ENCODE results near the gene HRAS. TPM values are rescaled to one million over a fixed set of nuclear protein-coding genes. Genes with fewer than 3 reads are reported as not detected.

The HRAS gene
- 15.2 TPM for total RNA-seq (2013)
- 10 to 100 TPM; 10.1 to 32.9 (median 10.3) TPM for polyA plus RNA-seq
- 8.9 and 10.1 TPM in 2 replicates for polyA minus RNA-seq
- 1.5 to 7.4 (median 3.6) reads per million in 11 experiments for total RNA-seq

GRCh38 chr11:535519-536454, at the start of gene HRAS:
Gene HRAS, minus strand, starts transcription at chr11:535576.
- H3K4me1 ChIP-seq (ENCODE audit: control insufficient read depth in 1 of 2, insufficient read depth in 2 of 2, low read length in 2 of 2): peaks cover 33 to 37% of the 10 kb centered on the region in 2 donors
- H3K36me3 Mint-ChIP-seq: peaks cover 15% of the 10 kb centered on the region in 2 donors
- peak within 1 kb of the TSS; percentile 93 for H3K4me2 ChIP-seq (replicated peaks; ENCODE audit: extremely low read depth, low read length, poor library complexity, severe bottlenecking)
- H3K36me3 ChIP-seq (replicated peaks in 1 of 2; ENCODE audit: control insufficient read depth in 1 of 2, insufficient read depth in 2 of 2, low read length in 2 of 2): peaks cover 20 to 23% of the 10 kb centered on the region in 2 donors
- peaks cover 0 to 4% (median 0%) of the 10 kb centered on the region in 7 donors for H3K9me3 Mint-ChIP-seq
- H3K4me3 Mint-ChIP-seq: peak within 1 kb of the TSS; percentile 77 to 90
- peaks cover 15 to 39% (median 20%) of the 10 kb centered on the region in 3 donors for H3K27me3 Mint-ChIP-seq (ENCODE audit: low read depth in 3 of 3)
- H3K79me2 ChIP-seq (ENCODE audit: insufficient read depth, low read length): peaks cover 12% of the 10 kb centered on the region
- intact Hi-C loops (cut with micrococcal nuclease): no loop called here
- H3K9me3 ChIP-seq (replicated peaks in 1 of 2; ENCODE audit: control insufficient read depth in 1 of 2, insufficient read depth in 1 of 2, low read length in 2 of 2): no peaks in the 10 kb centered on the region
- DNase-seq: peak; percentile 93 to 95 (median 94)
- peaks cover 0 to 27% of the 10 kb centered on the region in 2 donors for H3K27me3 ChIP-seq (ENCODE audit: control insufficient read depth in 2 of 2, insufficient read depth in 2 of 2, low read length in 2 of 2)
- peak within 1 kb of the TSS; percentile 54 for H3K9ac ChIP-seq (ENCODE audit: insufficient read depth, low read length, poor library complexity, severe bottlenecking)
- peak within 1 kb of the TSS in 5 of 7 donors; percentile 40 to 86 (median 43) for H3K27ac Mint-ChIP-seq
- peaks cover 26% of the 10 kb centered on the region for H4K20me1 ChIP-seq (ENCODE audit: insufficient read depth, low read length)
- no peak for TF ChIP-seq CTCF (IDR thresholded peaks at IDR 0.05)
- H3K4me3 ChIP-seq (replicated peaks in 1 of 3; ENCODE audit: low read depth in 2 of 3, low read length in 3 of 3): peak within 1 kb of the TSS; percentile 55 to 84 (median 62)
- peaks cover 11% of the 10 kb centered on the region for H3K4me1 Mint-ChIP-seq
- H2AFZ ChIP-seq (ENCODE audit: insufficient read depth, low read depth, low read length, poor library complexity, severe bottlenecking): peak within 1 kb of the TSS; percentile 90
- H3K27ac ChIP-seq (ENCODE audit: low read depth in 1 of 2, low read length in 2 of 2): peak within 1 kb of the TSS in 1 of 2 donors; percentile 36
- under 1% methylated on average over 92 of the region's 97 CpGs for WGBS (ENCODE audit: insufficient coverage)

GRCh38 chr11:584287-584686, 48.9 kb upstream of the HRAS start:
- no peak for DNase-seq
- peaks cover 34% of the 10 kb centered on the region for H3K4me1 Mint-ChIP-seq

More at GRCh38 chr11:584287-584686, 48.9 kb upstream of the HRAS start:
- Histone ChIP-seq H3K27me3 (ENCODE audit: control insufficient read depth in 2 of 2, insufficient read depth in 2 of 2, low read length in 2 of 2) (no peaks in the 10 kb centered on the region), H3K36me3 (replicated peaks in 1 of 2; ENCODE audit: control insufficient read depth in 1 of 2, insufficient read depth in 2 of 2, low read length in 2 of 2) (peaks cover 45 to 60% of the 10 kb centered on the region in 2 donors), H3K9ac (ENCODE audit: insufficient read depth, low read length, poor library complexity, severe bottlenecking) (no peak overlapping the region), H3K4me1 (ENCODE audit: control insufficient read depth in 1 of 2, insufficient read depth in 2 of 2, low read length in 2 of 2) (peaks cover 23 to 32% of the 10 kb centered on the region in 2 donors), H3K9me3 (replicated peaks in 1 of 2; ENCODE audit: control insufficient read depth in 1 of 2, insufficient read depth in 1 of 2, low read length in 2 of 2) (no peaks in the 10 kb centered on the region), H3K4me3 (replicated peaks in 1 of 3; ENCODE audit: low read depth in 2 of 3, low read length in 3 of 3) (no peak overlapping the region), H4K20me1 (ENCODE audit: insufficient read depth, low read length) (peaks cover 81% of the 10 kb centered on the region), H3K27ac (ENCODE audit: low read depth in 1 of 2, low read length in 2 of 2) (no peak overlapping the region), H3K4me2 (replicated peaks; ENCODE audit: extremely low read depth, low read length, poor library complexity, severe bottlenecking) (no peak overlapping the region), H3K79me2 (ENCODE audit: insufficient read depth, low read length) (peaks cover 67% of the 10 kb centered on the region), H2AFZ (ENCODE audit: insufficient read depth, low read depth, low read length, poor library complexity, severe bottlenecking) (no peak overlapping the region)
- intact Hi-C loops (cut with micrococcal nuclease): no loop called here
- Mint-ChIP-seq H3K27me3 (ENCODE audit: low read depth in 3 of 3) (no peaks in the 10 kb centered on the region), H3K36me3 (peaks cover 55 to 72% of the 10 kb centered on the region in 2 donors), H3K27ac (peak overlapping the region in 1 of 7 donors; percentile 68), H3K9me3 (no peaks in the 10 kb centered on the region), H3K4me3 (no peak overlapping the region)
- 98% methylated on average over 5 of the region's 10 CpGs for WGBS (ENCODE audit: insufficient coverage)
- no peak for TF ChIP-seq CTCF (IDR thresholded peaks at IDR 0.05)

Measured in CD14-positive monocyte (primary cell).